Glutamatergic neuron (in vitro differentiated cells): ENCODE measurements around the gene CACHD1. TPM values are rescaled to one million over a fixed set of nuclear protein-coding genes. Genes with fewer than 3 reads are reported as not detected.

Experiments used
- DNase-seq: peaks from one replicate; pipeline ENCODE4 v3.0.0; 2022
- H3K27ac Mint-ChIP-seq: one replicate; pipeline ENCODE4 v1.8.0; 2020; ENCODE audit warnings: mild to moderate bottlenecking, mixed read lengths, inconsistent platforms; ENCODE audit not compliant: unreplicated experiment
- H3K27me3 Mint-ChIP-seq: one replicate; pipeline ENCODE4 v1.8.0; 2020; ENCODE audit warnings: mild to moderate bottlenecking, moderate library complexity, mixed read lengths, inconsistent platforms; ENCODE audit not compliant: unreplicated experiment
- H3K36me3 Mint-ChIP-seq: one replicate; pipeline ENCODE4 v1.8.0; 2020; ENCODE audit warnings: mild to moderate bottlenecking, mixed read lengths, inconsistent platforms; ENCODE audit not compliant: unreplicated experiment
- H3K4me1 Mint-ChIP-seq: one replicate; pipeline ENCODE4 v1.8.0; 2020; ENCODE audit warnings: mild to moderate bottlenecking, low read depth, mixed read lengths, inconsistent platforms; ENCODE audit not compliant: unreplicated experiment
- H3K4me3 Mint-ChIP-seq: one replicate; pipeline ENCODE4 v1.8.0; 2020; ENCODE audit warnings: mild to moderate bottlenecking, mixed read lengths, inconsistent platforms; ENCODE audit not compliant: unreplicated experiment
- H3K9me3 Mint-ChIP-seq: one replicate; pipeline ENCODE4 v1.8.0; 2020; ENCODE audit warnings: mild to moderate bottlenecking, moderate library complexity, mixed read lengths, inconsistent platforms; ENCODE audit not compliant: unreplicated experiment
- total RNA-seq: library from RNA; stranded (reverse); fragmentation: NEBNext Ultra II Directional; extraction: Animal tissue kit (Norgen Biotek cat#: 25700); gene quantifications from one replicate; pipeline ENCODE4 v1.2.1, GENCODE V29; 2021; ENCODE audit not compliant: unreplicated experiment
- TF ChIP-seq, protein P1 (sequence below): fragments of 200-600 bp; sonication (generic); IDR thresholded peaks from one replicate; pipeline ENCODE4 v1.5.0; 2021; ENCODE audit not compliant: partially characterized antibody, unreplicated experiment

The CACHD1 gene
- total RNA-seq, 1 donor from 2014 or later: 9.4 TPM

DNA sequence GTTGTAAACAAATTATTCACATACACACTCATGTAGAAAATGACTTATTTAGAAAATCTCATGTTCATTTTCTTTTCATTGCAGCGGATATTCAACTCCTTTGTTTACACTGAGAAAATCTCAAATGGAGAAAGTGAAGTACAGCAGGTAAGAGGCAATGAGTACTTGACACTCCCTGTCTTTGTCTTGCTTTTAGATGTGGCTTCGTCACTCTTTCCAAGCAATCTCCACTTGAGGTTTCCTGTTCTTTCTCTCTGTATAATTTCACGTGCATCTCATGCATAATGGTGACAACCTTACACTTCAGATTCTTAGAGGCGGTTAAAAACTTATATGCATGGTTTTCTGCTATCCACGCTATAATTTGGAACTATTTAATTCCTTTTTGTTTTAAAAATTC, 80.6 kb downstream of the CACHD1 start:
- Mint-ChIP-seq H3K4me1 (peaks cover under 1% of the 10 kb centered on the region), H3K4me3 (no peak overlapping the region), H3K27me3 (no peaks in the 10 kb centered on the region), H3K9me3 (no peaks in the 10 kb centered on the region), H3K27ac (no peak overlapping the region), H3K36me3 (no peaks in the 10 kb centered on the region)
- DNase-seq: no peak
- TF ChIP-seq, protein P1, sequence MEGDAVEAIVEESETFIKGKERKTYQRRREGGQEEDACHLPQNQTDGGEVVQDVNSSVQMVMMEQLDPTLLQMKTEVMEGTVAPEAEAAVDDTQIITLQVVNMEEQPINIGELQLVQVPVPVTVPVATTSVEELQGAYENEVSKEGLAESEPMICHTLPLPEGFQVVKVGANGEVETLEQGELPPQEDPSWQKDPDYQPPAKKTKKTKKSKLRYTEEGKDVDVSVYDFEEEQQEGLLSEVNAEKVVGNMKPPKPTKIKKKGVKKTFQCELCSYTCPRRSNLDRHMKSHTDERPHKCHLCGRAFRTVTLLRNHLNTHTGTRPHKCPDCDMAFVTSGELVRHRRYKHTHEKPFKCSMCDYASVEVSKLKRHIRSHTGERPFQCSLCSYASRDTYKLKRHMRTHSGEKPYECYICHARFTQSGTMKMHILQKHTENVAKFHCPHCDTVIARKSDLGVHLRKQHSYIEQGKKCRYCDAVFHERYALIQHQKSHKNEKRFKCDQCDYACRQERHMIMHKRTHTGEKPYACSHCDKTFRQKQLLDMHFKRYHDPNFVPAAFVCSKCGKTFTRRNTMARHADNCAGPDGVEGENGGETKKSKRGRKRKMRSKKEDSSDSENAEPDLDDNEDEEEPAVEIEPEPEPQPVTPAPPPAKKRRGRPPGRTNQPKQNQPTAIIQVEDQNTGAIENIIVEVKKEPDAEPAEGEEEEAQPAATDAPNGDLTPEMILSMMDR: no peak

DNA sequence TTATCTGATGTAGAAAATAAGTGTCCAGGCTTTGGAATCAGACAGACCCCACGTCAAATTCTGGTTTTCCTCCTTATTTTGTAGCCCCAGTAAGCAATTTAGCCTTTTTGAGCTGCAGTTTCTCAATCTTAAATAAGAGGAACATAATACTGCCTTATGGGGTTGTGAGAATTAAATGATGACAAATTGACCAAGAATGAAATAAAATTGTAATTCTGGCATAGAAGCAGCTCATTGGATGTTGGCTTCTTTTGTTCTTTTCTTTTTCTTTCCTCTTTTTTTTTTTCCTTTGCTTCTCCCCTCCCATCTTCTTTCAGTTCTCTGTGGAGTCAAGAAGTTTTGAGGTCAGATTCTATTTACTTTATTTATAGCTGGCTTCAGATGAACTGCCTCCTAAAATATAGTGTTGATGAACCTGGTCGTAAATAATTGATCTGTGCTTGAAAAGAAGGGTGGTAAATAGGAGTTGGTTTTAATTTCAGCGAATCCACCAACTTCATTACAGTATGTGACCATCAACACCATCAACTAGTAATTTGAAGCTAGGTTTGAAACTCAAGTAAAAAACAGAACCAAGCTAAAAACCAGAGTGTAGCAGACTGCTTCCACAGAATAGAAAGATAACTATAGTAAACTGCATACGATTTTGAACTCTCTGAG, 81.1 kb downstream of the CACHD1 start:
- Mint-ChIP-seq H3K9me3 (no peaks in the 10 kb centered on the region), H3K4me3 (no peak overlapping the region), H3K27ac (no peak overlapping the region), H3K27me3 (no peaks in the 10 kb centered on the region), H3K36me3 (no peaks in the 10 kb centered on the region), H3K4me1 (no peaks in the 10 kb centered on the region)
- DNase-seq: no peak
- TF ChIP-seq, protein P1: no peak

DNA sequence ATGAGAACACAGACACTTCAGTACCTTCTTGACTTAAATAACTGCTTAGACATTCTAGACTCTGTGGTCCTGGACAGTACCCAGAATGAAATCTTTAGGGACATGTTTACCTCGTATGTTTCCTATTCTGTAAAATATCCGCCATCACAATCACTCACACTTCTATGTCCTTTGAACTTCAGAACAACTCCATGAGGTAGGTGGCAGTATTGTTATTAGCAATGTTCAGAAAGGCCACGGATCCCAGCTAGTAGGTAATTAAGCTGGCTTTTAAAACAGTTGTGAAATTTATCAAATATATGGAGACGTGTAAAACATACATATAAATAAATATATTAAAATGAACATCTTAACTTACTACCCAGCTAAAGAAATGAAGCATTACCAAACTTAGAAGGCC, 83.4 kb downstream of the CACHD1 start:
- H3K36me3 Mint-ChIP-seq: peaks cover 3% of the 10 kb centered on the region
- H3K27ac Mint-ChIP-seq: no peak overlapping the region
- H3K4me1 Mint-ChIP-seq: no peaks in the 10 kb centered on the region

DNA sequence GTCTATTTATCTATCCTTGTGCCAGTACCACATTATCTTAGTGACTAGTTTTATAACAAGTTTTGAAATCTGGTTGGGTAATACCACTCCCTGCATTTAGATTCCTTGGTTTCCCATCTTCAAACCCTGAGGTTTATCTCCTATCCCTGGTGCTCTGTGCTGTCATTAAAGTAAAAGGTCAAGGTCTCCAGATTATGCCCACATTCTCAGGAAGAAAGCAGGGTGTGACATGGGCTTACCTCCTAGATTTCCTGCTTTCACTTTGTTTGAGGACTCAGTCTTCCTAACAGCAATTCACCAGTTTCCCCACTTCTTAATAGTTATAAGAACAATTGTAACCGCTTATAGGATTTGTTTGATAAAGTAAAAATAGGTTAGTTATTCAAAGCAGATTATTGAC, 86.0 kb downstream of the CACHD1 start:
- Mint-ChIP-seq H3K27ac (no peak overlapping the region), H3K4me3 (no peak overlapping the region), H3K27me3 (no peaks in the 10 kb centered on the region), H3K9me3 (peaks cover 1% of the 10 kb centered on the region), H3K36me3 (peaks cover 7% of the 10 kb centered on the region), H3K4me1 (no peaks in the 10 kb centered on the region)
- no peak for DNase-seq
- TF ChIP-seq, protein P1: no peak

More for the DNA sequence above, 83.4 kb downstream of the CACHD1 start:
- TF ChIP-seq, protein P1: no peak
- no peak overlapping the region for H3K4me3 Mint-ChIP-seq
- peaks cover 1% of the 10 kb centered on the region for H3K9me3 Mint-ChIP-seq
- no peak for DNase-seq
- H3K27me3 Mint-ChIP-seq: no peaks in the 10 kb centered on the region

DNA sequence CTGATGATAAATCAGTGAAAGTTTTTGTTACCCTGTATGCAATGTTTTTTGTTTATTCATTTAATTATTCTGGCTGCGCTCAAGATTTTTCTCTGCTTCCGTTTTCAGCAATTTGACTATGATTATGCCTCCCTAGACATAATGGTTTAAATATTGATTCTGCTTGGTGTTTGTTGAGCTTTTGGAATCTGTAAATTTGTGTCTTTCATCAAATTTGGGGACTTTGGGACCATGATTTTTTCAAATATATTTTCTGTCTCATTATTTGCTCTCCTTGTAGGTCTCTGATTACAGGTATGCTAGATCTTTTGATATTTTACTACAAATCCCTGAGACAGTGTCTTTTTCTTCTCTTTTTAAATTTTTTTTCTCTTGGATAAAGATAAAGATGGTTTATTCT, 92.1 kb downstream of the CACHD1 start:
- Mint-ChIP-seq H3K27ac (no peak overlapping the region), H3K9me3 (peaks cover 1% of the 10 kb centered on the region), H3K36me3 (peaks cover 12% of the 10 kb centered on the region), H3K4me3 (no peak overlapping the region), H3K4me1 (no peaks in the 10 kb centered on the region), H3K27me3 (peaks cover 2% of the 10 kb centered on the region)
- no peak for DNase-seq
- TF ChIP-seq, protein P1: no peak
